ENCODE results near the gene MLLT10. TPM values are rescaled to one million over a fixed set of nuclear protein-coding genes. Genes with fewer than 3 reads are reported as not detected.

Gene MLLT10
- total and polyA plus RNA-seq, 2 donors (not counting 3 experiments of a cell fraction or from before 2014, with no cell fraction given), result 35.4 to 54.0 TPM

GRCh38 chr10:21693418-21693817, 159.4 kb downstream of the MLLT10 start:
- H3K79me2 ChIP-seq (ENCODE audit: control insufficient read depth, insufficient read depth, low read length), result peaks cover 9% of the 10 kb centered on the region
- dilution Hi-C loops (cut with MboI; ENCODE audit: extremely low pct_ligation_motif_present, low sequenced_read_pairs), result no loop called here
- no TSS peak for BruUV-seq (replicated peaks)
- CTCF ChIA-PET, result no interaction called here
- no peaks in the 10 kb centered on the region for H3K9me1 ChIP-seq (replicated peaks; ENCODE audit: control insufficient read depth, extremely low read depth, insufficient read depth, low read length)
- no peak overlapping the region for H3K9ac ChIP-seq (replicated peaks; ENCODE audit: extremely low read depth, insufficient read depth, low read length)
- no peaks in the 10 kb centered on the region for H3K27me3 ChIP-seq (ENCODE audit: control insufficient read depth in 2 of 2, insufficient read depth in 2 of 2, low read length in 2 of 2)
- DNase-seq (ENCODE audit: low read depth, low spot score) (no peak), FAIRE-seq (no peak)
- no peak overlapping the region for H2AFZ ChIP-seq (ENCODE audit: low read depth, low read length)
- intact Hi-C loops (cut with micrococcal nuclease), result no loop called here
- no peak overlapping the region for H3K4me2 ChIP-seq (ENCODE audit: insufficient read depth, low read length)
- no peaks in the 10 kb centered on the region for H3K9me3 ChIP-seq (replicated peaks; ENCODE audit: control insufficient read depth, insufficient read depth, low read length)
- H3K4me3 ChIP-seq (replicated peaks in 1 of 3; ENCODE audit: insufficient read depth in 1 of 3, low read depth in 1 of 3, low read length in 3 of 3), result no peak overlapping the region
- peaks cover 0 to 5% of the 10 kb centered on the region in 2 experiments for H3K36me3 ChIP-seq (ENCODE audit: control insufficient read depth in 2 of 2, extremely low read depth in 1 of 2, insufficient read depth in 2 of 2, low read length in 2 of 2)
- POLR2A ChIA-PET, result interaction anchor here (0.5 kb wide), 1 partner anchor 36 kb away, joined by 7 read pairs; no protein-coding TSS in a partner anchor
- H3K4me1 ChIP-seq (ENCODE audit: control insufficient read depth, extremely low read depth, insufficient read depth, low read length), result no peaks in the 10 kb centered on the region
- no peaks in the 10 kb centered on the region for H4K20me1 ChIP-seq (replicated peaks; ENCODE audit: control insufficient read depth, extremely low read depth, insufficient read depth, low read length)
- H3K27ac ChIP-seq (ENCODE audit: insufficient read depth, low read depth, low read length), result no peak overlapping the region
- TF ChIP-seq POLR2AphosphoS5 (IDR thresholded peaks at IDR 0.05; ENCODE audit: insufficient read depth, low read depth, low read length), result no peak
- no peak for TF ChIP-seq EZH2 (IDR thresholded peaks at IDR 0.05; ENCODE audit: borderline replicate concordance, low read depth, low read length, severe bottlenecking)
- no peak for TF ChIP-seq GATA2 (IDR thresholded peaks at IDR 0.05; ENCODE audit: insufficient read depth, insufficient read length, low read depth, low read length)
- no peak for TF ChIP-seq POLR2A (IDR thresholded peaks at IDR 0.05; ENCODE audit: low read depth, low read length)
- no peak for TF ChIP-seq JUN (IDR thresholded peaks at IDR 0.05; ENCODE audit: borderline replicate concordance, insufficient read depth, insufficient read length, low read depth)
- TF ChIP-seq MYC (IDR thresholded peaks at IDR 0.05; ENCODE audit: low read depth, low read length), result no peak
- TF ChIP-seq MAX (IDR thresholded peaks at IDR 0.05; ENCODE audit: insufficient read depth, insufficient read length), result no peak
- no peak for TF ChIP-seq CTCF (IDR thresholded peaks at IDR 0.05; ENCODE audit: extremely low read depth in 1 of 2, insufficient read depth in 1 of 2, low read depth in 1 of 2, low read length in 2 of 2)
- no peak for TF ChIP-seq FOS (IDR thresholded peaks at IDR 0.05; ENCODE audit: borderline replicate concordance, insufficient read depth, low read length)

Measured in endothelial cell of umbilical vein (primary cell).